ENCODE measurements around the gene NEK6.

The NEK6 gene

DNA sequence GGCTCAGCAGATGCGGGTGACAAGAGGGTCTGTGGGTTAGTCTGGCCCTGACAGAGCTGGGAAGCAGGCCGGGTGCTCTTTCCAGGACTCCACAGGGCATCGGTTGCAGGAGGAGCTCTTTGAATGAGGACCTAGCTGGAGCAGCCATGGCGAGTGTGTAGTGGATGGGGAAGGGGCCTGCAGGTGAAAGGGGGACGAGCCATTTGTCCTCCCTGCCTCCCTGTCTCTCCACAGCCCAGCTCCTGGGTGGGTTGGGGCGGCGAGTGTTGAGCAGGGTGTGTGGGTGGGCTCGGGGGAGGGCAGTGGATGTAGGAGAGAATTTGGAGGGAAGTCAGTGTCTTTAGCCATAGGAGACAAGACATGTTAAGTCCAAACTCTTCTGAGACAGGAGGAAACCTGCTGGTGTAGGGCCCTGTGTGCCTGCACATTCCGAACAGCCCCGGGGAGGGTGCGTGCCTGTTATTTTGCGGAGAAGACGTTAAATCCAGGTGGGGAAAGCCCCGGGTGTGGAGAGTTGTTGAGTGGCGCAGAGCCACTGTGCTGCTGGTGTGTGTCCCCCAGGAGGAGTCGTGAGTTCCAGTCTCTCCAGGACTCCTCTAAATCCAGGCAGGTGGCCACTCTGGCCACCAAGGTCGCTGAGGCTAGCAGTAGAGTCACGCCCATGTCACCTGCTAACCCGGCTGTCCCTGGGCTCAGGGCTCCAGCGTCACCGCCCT, 83.9 kb downstream of the NEK6 start:
- ChIA-PET POLR2A (ENCODE audit: low non-redundant PET) (no interaction called here), CTCF (interaction anchor here (0.9 kb wide), 1 partner anchor 22 kb away, joined by 3 read pairs; no protein-coding TSS in a partner anchor)
- no peak for DNase-seq (ENCODE audit: low spot score)
- TF ChIP-seq, protein P1, sequence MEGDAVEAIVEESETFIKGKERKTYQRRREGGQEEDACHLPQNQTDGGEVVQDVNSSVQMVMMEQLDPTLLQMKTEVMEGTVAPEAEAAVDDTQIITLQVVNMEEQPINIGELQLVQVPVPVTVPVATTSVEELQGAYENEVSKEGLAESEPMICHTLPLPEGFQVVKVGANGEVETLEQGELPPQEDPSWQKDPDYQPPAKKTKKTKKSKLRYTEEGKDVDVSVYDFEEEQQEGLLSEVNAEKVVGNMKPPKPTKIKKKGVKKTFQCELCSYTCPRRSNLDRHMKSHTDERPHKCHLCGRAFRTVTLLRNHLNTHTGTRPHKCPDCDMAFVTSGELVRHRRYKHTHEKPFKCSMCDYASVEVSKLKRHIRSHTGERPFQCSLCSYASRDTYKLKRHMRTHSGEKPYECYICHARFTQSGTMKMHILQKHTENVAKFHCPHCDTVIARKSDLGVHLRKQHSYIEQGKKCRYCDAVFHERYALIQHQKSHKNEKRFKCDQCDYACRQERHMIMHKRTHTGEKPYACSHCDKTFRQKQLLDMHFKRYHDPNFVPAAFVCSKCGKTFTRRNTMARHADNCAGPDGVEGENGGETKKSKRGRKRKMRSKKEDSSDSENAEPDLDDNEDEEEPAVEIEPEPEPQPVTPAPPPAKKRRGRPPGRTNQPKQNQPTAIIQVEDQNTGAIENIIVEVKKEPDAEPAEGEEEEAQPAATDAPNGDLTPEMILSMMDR (conservative IDR thresholded peaks at IDR 0.05; ENCODE audit: low read depth): no peak
- H3K27ac ChIP-seq: peak overlapping the region; percentile 90

- TF ChIP-seq, protein P1 (conservative IDR thresholded peaks at IDR 0.05; ENCODE audit: low read depth): no peak
- CTCF ChIA-PET: interaction anchor here (0.9 to 1.0 kb wide), 2 partner anchors 8 to 23 kb away, joined by 3 to 5 read pairs; no protein-coding TSS in a partner anchor
- H3K27ac ChIP-seq: peak overlapping the region; percentile 90
- DNase-seq (ENCODE audit: low spot score): no peak
- POLR2A ChIA-PET (ENCODE audit: low non-redundant PET): no interaction called here
These were observed 84.6 kb downstream of the NEK6 start for GRCh38 chr9:124342402-124342775.

DNA sequence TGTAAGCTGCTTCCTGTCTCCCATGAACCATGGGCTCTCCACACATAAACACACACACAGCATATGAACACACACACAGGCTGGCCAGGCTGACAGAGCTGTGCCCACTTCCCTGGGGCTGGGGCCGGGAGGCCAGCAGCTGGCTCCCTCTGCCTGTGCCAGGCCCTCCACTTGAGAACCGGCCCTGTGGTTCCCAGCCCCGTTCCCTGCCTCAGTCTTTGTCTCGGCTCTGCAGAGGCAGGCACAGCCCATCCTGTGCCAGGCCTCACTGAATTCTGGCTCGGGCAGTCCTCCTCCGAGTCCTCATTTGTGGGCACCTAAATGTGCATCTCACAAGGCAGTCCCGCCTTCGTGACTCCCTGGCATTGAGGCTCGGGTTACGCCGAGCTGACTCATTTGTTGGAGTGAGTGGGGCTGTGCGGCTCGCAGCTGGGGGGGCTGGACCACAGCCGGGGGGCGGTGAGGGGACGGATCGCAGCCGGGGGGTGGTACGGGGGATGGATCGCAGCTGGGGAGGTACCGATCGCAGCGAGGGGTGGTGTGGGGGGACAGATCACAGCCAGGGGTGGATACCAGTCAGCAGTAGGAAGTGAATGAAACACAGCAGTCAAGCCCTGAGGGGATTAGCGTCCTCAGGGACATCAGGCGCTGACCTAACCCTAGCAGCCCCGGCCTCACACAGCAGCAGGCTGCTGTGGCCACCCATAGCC, 85.2 kb downstream of the NEK6 start:
- DNase-seq (ENCODE audit: low spot score): peak; percentile 91
- TF ChIP-seq, protein P1 (conservative IDR thresholded peaks at IDR 0.05; ENCODE audit: low read depth): no peak
- H3K27ac ChIP-seq: peak overlapping the region; percentile 90
- POLR2A ChIA-PET (ENCODE audit: low non-redundant PET): no interaction called here
- CTCF ChIA-PET: interaction anchor here (0.6 to 1.0 kb wide), 3 partner anchors 8 to 24 kb away, joined by 3 to 5 read pairs (median 4); no protein-coding TSS in a partner anchor

DNA sequence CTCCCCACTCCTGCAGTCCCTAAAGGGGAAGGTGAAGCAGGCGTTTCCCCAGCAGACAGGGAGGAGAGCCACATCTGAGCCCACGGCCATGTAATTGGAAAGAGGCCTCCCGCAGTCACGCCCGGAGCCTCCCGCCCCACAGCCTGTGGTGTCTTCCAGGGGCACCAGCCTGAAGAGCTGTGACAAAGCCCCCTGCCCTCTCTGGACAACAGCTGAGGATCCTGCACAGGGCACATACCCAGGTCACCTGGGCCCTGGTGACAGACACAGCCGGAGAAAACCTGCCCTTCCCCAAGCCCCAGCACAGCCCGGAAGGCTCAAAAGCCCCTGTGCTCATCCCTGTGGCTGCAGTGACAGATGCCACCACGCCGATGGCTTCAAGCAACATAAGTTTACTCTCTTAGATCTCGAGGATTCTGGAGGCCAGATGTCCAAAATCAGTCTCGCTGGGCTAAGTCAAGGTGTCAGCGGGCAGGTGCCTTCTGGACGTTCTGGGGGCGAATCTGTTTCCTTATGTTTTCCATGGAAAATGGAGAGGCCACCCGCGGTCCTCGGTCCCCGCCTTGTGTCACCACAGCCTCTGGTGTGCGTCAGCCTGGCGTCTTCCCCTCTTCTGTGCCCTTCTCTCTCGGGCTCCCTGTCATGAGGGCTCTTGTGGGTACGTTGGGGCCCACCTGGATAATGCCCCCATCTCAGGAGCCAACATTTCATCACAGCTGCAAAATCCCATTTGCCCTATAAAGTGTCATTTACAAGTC, 86.0 kb downstream of the NEK6 start:
- peak overlapping the region; percentile 90 for H3K27ac ChIP-seq
- DNase-seq (ENCODE audit: low spot score): no peak
- POLR2A ChIA-PET (ENCODE audit: low non-redundant PET): no interaction called here
- TF ChIP-seq, protein P1 (conservative IDR thresholded peaks at IDR 0.05; ENCODE audit: low read depth): no peak
- CTCF ChIA-PET: interaction anchor here (0.6 to 0.7 kb wide), 2 partner anchors 11 to 303 kb away, joined by 3 to 4 read pairs; no protein-coding TSS in a partner anchor

GRCh38 chr9:124344291-124345050, 86.7 kb downstream of the NEK6 start:
- POLR2A ChIA-PET (ENCODE audit: low non-redundant PET): no interaction called here
- peak overlapping the region; percentile 90 for H3K27ac ChIP-seq
- TF ChIP-seq, protein P1 (conservative IDR thresholded peaks at IDR 0.05; ENCODE audit: low read depth): no peak
- DNase-seq (ENCODE audit: low spot score): no peak
- CTCF ChIA-PET: interaction anchor here (0.6 to 0.7 kb wide), 3 partner anchors 40 to 818 kb away, joined by 3 read pairs; no protein-coding TSS in a partner anchor
